Activated CD4-positive, CD25-positive, alpha-beta regulatory T cell treated with anti-CD3 and anti-CD28 coated beads, Interleukin-2, amount 50 U/mL, for 16 hours (primary cell): Measurements from ENCODE around the gene PRAMEF20.

Source experiments
- DNase-seq: peaks from one replicate; pipeline ENCODE4 v3.0.0-alpha.2; 2020; ENCODE audit warnings: low read depth, low spot score

PRAMEF20 gene

DNA sequence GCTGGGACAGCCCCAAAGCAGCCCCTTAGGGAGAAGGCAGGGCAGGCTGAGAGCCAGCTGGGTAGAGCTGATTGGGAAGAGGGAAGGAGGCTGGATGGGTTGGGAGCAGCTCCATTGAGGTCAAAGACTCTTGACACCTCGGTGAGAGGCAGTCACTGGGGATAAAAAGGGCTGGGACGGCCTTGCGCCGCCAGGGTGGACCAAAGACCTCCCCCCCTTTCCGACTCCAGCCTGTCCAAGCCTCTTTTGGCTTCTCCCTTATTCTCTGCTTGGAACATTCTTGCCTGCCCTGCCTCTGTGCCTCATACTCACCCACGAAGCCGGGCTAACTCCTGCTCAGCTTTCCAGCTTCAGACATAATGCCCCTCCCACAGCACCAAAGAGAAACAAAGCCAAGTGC, 52.4 kb downstream of the PRAMEF20 start:
- DNase-seq, result no peak

DNA sequence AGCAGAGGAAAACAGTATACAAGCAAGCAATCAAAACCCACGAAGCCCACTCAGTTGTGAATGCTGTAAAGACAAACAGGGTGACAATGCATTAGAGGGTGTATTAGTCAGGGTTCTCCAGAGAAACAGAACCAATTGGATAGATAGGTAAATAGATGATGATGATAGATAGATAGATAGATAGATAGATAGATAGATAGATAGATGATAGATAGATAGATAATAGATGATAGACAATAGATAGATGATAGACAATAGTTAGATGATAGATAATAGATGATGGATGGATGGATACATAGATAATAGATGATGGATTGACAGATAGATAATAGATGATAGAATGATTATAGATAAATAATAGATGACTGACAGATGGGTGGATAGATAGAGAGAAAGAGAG, 55.3 kb downstream of the PRAMEF20 start:
- no peak for DNase-seq

DNA sequence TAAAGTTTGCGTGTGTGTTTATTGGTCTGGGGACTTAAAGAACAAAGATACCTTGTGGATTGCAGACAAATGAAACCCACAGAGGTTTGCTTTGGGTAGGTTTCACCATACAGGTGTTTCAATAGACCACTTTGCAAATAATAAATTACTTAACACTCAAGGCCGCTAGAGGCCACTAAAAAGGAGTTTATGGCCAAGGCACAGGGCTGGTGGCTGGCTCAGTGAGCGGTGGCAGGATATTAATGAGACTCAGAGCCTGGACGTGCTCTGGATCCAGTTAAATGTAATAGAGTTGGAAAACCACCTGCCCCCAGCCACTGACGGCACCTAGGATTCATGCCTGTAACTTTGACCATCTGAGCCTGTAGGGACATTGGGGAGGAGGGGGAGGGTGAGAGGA, 59.1 kb downstream of the PRAMEF20 start:
- DNase-seq, result no peak
